ENCODE measurements around the gene TMEM221.
A peak's percentile ranks its signal among the peaks of the same experiment; 100 is the strongest.

The TMEM221 gene

GRCh38 chr19:17450264-17451075 lies 2.0 kb upstream of the TMEM221 start:
- intact Hi-C loops (cut with DNase I), result loop anchor here (10.0 kb wide), 1 partner anchor 404 kb away; the partner anchor contains the start of gene RPL18A
- DNase-seq, result no peak

- intact Hi-C loops (cut with DNase I), result no loop called here
- DNase-seq, result peak in 2 of 10 donors; percentile 12 to 36
These were observed 751 bp downstream of the TMEM221 start for GRCh38 chr19:17447704-17448130.

- DNase-seq, result no peak
- intact Hi-C loops (cut with DNase I), result no loop called here
These were observed 2.8 kb downstream of the TMEM221 start for GRCh38 chr19:17445526-17446165.

GRCh38 chr19:17441241-17442021 lies 7.0 kb downstream of the TMEM221 start:
- DNase-seq, result peak in 2 of 10 donors; percentile 10 to 38
- intact Hi-C loops (cut with DNase I), result no loop called here

- intact Hi-C loops (cut with DNase I), result no loop called here
- no peak for DNase-seq
These were observed 11.6 kb downstream of the TMEM221 start for GRCh38 chr19:17436874-17437267.

GRCh38 chr19:17436094-17436873 lies 12.2 kb downstream of the TMEM221 start:
- DNase-seq, result peak in 1 of 10 donors; percentile 31
- intact Hi-C loops (cut with DNase I), result no loop called here

GRCh38 chr19:17435218-17435617 lies 13.2 kb downstream of the TMEM221 start:
- intact Hi-C loops (cut with DNase I), result no loop called here

GRCh38 chr19:17431417-17431816 lies 17.1 kb downstream of the TMEM221 start:
- no peak for DNase-seq
- intact Hi-C loops (cut with DNase I), result no loop called here

More at GRCh38 chr19:17435218-17435617, 13.2 kb downstream of the TMEM221 start:
- no peak for DNase-seq

- intact Hi-C loops (cut with DNase I), result no loop called here
- no peak for DNase-seq
These were observed 18.8 kb downstream of the TMEM221 start for GRCh38 chr19:17429641-17430113.

GRCh38 chr19:17424743-17425365 lies 23.6 kb downstream of the TMEM221 start:
- intact Hi-C loops (cut with DNase I), result no loop called here

GRCh38 chr19:17423429-17424208 lies 24.8 kb downstream of the TMEM221 start:
- intact Hi-C loops (cut with DNase I), result no loop called here
- DNase-seq, result peak in 1 of 10 donors; percentile 84

More at GRCh38 chr19:17424743-17425365, 23.6 kb downstream of the TMEM221 start:
- peak in 8 of 10 donors; percentile 29 to 94 (median 51) for DNase-seq

- intact Hi-C loops (cut with DNase I), result no loop called here
- DNase-seq, result no peak
These were observed 26.5 kb downstream of the TMEM221 start for GRCh38 chr19:17421942-17422341.

- peak in 2 of 10 donors; percentile 15 to 81 for DNase-seq
- intact Hi-C loops (cut with DNase I), result no loop called here
These were observed 28.0 kb downstream of the TMEM221 start for GRCh38 chr19:17420475-17420924.

- DNase-seq, result peak; percentile 96 to 100 (median 98)
- intact Hi-C loops (cut with DNase I), result no loop called here
These were observed 28.6 kb downstream of the TMEM221 start, which contains the start of gene MVB12A for GRCh38 chr19:17419621-17420474. MVB12A (plus strand) TSS chr19:17420047; CDS start chr19:17420136, 89 bp downstream.

GRCh38 chr19:17419154-17419620 lies 29.3 kb downstream of the TMEM221 start:
- intact Hi-C loops (cut with DNase I), result no loop called here
- no peak for DNase-seq

GRCh38 chr19:17418710-17419109 lies 29.8 kb downstream of the TMEM221 start:
- intact Hi-C loops (cut with DNase I), result no loop called here
- no peak for DNase-seq

- intact Hi-C loops (cut with DNase I), result no loop called here
- no peak for DNase-seq
These were observed 33.3 kb downstream of the TMEM221 start for GRCh38 chr19:17415121-17415520.

All from posterior cingulate gyrus (tissue), 11 donors.